ENCODE measurements around the gene TWNK. TPM values are rescaled to one million over a fixed set of nuclear protein-coding genes. Genes with fewer than 3 reads are reported as not detected.

The TWNK gene
- total RNA-seq, 1 experiment from 2014 or later = 28.2 TPM

DNA sequence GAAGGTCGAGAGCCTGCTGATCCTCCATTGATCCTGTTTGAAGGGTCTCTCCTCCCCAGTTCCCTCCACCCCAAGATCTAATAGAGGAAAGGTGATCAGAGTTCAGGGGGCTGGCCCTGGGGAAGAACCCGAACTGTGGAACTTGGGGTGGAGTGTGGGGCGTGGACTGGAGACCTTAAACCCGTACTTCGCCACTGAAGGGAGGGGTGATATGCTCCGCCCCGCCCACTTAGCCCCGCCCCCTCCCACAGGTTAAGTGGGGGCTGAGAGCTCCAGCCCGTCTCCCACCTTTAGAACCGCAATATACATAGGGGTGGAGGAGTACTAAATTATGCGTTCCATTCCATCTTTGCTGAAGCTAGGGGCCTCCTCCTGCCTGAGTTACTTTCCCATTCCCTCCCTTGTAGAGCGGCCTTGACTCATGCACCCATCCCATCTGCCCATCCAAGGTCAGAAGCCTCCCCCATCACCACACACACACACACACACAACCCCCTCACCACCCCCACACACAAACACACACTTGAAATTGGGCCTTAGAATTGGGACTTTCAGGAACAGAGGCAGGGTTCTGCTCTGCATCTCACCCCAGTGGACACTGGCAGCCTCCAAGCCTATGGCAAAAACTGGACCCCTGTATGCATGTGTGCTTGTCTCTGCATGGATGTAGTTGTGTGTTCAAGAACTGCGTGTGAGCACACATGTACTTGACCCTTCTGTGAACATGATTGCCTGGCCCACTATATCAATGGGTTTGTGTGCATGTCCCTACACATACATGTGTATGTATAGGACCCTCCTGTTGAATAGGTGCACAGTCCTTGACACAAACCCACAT, 17.0 kb upstream of the TWNK start:
- H3K27me3 Mint-ChIP-seq (ENCODE audit: low read depth) = no peaks in the 10 kb centered on the region; the same call in 1 of the 2 replicates
- POLR2A ChIA-PET = no interaction called here
- no peak overlapping the region for H3K27ac Mint-ChIP-seq
- H3K9me3 Mint-ChIP-seq = no peaks in the 10 kb centered on the region
- H3K36me3 Mint-ChIP-seq = no peaks in the 10 kb centered on the region
- ATAC-seq (peak; percentile 14), DNase-seq (ENCODE audit: low spot score) (peak; percentile 66)
- CTCF ChIA-PET = interaction anchor here (0.7 to 5.6 kb wide), 17 partner anchors 15 to 400 kb away, joined by 3 to 41 read pairs (median 5); partner anchors contain the start of genes LZTS2 and MRPL43
- peaks cover 31% of the 10 kb centered on the region for H3K4me1 Mint-ChIP-seq
- H3K4me3 Mint-ChIP-seq = peak overlapping the region; percentile 74
- TF ChIP-seq ZNF396 (CRISPR knock-in tag; IDR thresholded peaks at IDR 0.05; ENCODE audit: borderline replicate concordance) (no peak), KAT7 (CRISPR knock-in tag; IDR thresholded peaks at IDR 0.05; ENCODE audit: borderline replicate concordance) (no peak), USF2 (CRISPR knock-in tag; IDR thresholded peaks at IDR 0.05) (no peak), ZNF512 (CRISPR knock-in tag; IDR thresholded peaks at IDR 0.05; ENCODE audit: borderline replicate concordance) (no peak), EMX1 (CRISPR knock-in tag; IDR thresholded peaks at IDR 0.05) (no peak), SMAD3 (CRISPR knock-in tag; IDR thresholded peaks at IDR 0.05; ENCODE audit: borderline replicate concordance) (no peak), AR (CRISPR knock-in tag; IDR thresholded peaks at IDR 0.05) (no peak), TCF7 (CRISPR knock-in tag; IDR thresholded peaks at IDR 0.05; ENCODE audit: low read depth) (no peak), ARID4B (CRISPR knock-in tag; IDR thresholded peaks at IDR 0.05; ENCODE audit: borderline replicate concordance) (no peak), ZNF317 (CRISPR knock-in tag; IDR thresholded peaks at IDR 0.05; ENCODE audit: borderline replicate concordance, low read depth) (no peak), HMGA2 (CRISPR knock-in tag; IDR thresholded peaks at IDR 0.05) (no peak)
- TF ChIP-seq, protein P1, sequence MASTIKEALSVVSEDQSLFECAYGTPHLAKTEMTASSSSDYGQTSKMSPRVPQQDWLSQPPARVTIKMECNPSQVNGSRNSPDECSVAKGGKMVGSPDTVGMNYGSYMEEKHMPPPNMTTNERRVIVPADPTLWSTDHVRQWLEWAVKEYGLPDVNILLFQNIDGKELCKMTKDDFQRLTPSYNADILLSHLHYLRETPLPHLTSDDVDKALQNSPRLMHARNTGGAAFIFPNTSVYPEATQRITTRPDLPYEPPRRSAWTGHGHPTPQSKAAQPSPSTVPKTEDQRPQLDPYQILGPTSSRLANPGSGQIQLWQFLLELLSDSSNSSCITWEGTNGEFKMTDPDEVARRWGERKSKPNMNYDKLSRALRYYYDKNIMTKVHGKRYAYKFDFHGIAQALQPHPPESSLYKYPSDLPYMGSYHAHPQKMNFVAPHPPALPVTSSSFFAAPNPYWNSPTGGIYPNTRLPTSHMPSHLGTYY (CRISPR knock-in tag; IDR thresholded peaks at IDR 0.05) = no peak
- TF ChIP-seq, protein P2, sequence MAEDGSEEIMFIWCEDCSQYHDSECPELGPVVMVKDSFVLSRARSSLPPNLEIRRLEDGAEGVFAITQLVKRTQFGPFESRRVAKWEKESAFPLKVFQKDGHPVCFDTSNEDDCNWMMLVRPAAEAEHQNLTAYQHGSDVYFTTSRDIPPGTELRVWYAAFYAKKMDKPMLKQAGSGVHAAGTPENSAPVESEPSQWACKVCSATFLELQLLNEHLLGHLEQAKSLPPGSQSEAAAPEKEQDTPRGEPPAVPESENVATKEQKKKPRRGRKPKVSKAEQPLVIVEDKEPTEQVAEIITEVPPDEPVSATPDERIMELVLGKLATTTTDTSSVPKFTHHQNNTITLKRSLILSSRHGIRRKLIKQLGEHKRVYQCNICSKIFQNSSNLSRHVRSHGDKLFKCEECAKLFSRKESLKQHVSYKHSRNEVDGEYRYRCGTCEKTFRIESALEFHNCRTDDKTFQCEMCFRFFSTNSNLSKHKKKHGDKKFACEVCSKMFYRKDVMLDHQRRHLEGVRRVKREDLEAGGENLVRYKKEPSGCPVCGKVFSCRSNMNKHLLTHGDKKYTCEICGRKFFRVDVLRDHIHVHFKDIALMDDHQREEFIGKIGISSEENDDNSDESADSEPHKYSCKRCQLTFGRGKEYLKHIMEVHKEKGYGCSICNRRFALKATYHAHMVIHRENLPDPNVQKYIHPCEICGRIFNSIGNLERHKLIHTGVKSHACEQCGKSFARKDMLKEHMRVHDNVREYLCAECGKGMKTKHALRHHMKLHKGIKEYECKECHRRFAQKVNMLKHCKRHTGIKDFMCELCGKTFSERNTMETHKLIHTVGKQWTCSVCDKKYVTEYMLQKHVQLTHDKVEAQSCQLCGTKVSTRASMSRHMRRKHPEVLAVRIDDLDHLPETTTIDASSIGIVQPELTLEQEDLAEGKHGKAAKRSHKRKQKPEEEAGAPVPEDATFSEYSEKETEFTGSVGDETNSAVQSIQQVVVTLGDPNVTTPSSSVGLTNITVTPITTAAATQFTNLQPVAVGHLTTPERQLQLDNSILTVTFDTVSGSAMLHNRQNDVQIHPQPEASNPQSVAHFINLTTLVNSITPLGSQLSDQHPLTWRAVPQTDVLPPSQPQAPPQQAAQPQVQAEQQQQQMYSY (CRISPR knock-in tag; IDR thresholded peaks at IDR 0.05) = no peak
